ENCODE results near the gene ZC3H12D.

ZC3H12D gene

GRCh38 chr6:149400050-149400449 lies 84.8 kb downstream of the ZC3H12D start, which contains the start of gene SUMO4:
Gene SUMO4 (plus strand): TSS chr6:149400262. CDS start chr6:149400392, 130 bp downstream.
- DNase-seq: no peak

GRCh38 chr6:149397384-149397783 lies 87.4 kb downstream of the ZC3H12D start:
- no peak for DNase-seq

Measured in NCI-H526 treated with DMSO at 0.1 percent for 48 hours (cell line).